GM03348 (cell line): Measurements from ENCODE around the gene HMGB2.

Source experiments
- DNase-seq: peaks from one replicate; pipeline ENCODE4 v3.0.0; 2012; ENCODE audit warnings: low spot score

The HMGB2 gene

GRCh38 chr4:173334085-173334890 lies at the start of gene HMGB2:
HMGB2 (minus strand) TSS chr4:173334358; CDS start chr4:173333649, 709 bp downstream.
- peak; percentile 99 for DNase-seq

DNA sequence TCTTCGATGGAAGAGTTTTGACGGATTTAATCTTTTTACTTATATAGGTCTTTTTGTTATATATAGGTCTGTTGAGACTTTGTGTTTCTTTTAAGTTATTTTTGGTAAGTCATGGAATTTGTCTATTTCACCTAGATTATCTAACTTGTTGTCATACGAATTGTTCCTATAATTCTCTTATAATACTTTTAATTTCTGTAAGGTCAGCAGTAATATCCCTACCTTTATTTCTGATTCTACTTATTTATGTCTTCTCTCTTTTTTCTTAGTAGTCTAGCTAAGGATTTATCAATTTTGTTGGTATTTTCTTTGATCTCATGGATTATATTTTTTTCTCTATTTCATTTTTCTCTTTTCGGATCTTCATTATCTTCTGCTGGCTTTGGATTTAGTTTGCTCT lies 48.2 kb upstream of the HMGB2 start:
- DNase-seq, result no peak

DNA sequence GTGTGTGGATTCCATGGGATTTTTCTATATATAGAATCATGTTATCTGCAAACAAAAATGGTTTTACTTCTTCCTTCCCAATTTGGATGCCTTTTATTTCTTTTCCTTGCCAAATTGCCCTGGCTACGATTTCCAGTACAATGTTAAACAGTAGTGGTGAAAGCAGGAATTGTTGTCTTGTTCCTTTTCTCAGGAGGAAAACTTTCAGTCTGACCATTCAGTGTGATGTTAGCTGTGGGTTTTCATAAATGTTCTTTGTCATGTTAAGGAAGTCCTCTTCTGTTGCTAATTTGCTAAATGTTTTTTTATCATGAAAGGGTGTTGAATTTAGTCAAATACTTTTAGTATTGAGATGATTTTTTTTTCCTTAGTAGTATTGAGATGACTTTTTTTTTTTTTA lies 47.5 kb upstream of the HMGB2 start:
- DNase-seq, result no peak

DNA sequence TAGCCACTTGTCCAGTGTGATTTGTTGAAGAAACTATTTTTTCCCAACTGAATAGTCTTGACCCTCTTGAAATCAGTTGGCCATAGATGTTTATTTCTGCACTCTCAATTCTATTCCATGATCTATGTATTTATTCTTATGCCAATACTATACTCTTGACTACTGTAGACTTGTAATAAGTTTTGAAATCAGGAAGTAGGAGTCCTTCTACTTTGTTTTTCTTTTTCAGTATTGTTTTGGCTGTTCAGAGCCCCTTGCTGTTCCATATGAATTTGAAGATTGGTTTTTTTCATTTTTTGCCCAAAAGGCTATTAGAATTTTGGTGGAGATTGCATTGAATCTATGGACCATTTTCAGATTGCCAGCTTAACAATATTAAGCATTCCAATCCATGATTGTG lies 46.8 kb upstream of the HMGB2 start:
- DNase-seq, result no peak

DNA sequence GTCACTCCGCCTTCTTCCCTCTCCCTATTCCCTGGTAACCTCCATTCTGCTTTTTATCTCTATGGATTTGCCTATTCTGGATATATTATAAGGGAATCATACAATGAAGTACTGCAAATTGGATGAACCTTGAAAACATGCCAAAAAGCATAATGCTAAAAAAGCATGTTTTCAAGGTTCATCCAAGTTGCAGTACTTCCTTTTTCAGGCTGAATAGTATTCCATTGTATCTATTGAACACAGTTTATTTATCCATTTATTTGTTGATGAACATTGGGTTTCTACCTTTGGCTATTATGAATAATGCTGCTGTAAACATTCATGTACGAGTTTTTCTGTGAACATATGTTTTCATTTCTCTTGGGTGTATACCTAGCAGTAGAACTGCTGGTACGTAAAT lies 45.8 kb upstream of the HMGB2 start:
- no peak for DNase-seq

DNA sequence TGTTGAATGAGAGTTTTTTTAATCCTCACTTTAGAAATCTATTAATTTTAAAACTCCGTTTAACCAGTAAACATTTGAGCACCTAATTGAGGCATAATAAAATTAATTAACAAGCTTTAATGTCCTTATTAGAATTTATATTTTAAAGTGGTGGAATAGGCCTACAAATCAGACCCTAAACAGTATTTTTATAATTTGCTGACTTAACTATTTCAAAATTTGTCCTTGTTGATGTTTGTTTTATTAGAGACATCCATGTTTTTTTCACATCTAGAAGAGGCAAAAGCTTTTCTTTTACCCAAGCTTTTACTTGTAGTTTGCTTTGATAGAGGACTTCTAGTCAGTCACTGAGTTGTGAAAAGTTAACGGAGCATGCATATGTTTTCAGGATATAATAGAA lies 40.4 kb upstream of the HMGB2 start:
- no peak for DNase-seq

- DNase-seq, result peak; percentile 84
Observed at GRCh38 chr4:173371292-173372192, 37.4 kb upstream of the HMGB2 start.

GRCh38 chr4:173370477-173371291 lies 36.5 kb upstream of the HMGB2 start, which contains the start of gene SAP30:
SAP30 (plus strand) TSS chr4:173370954; CDS start chr4:173371183, 229 bp downstream.
- peak; percentile 98 for DNase-seq

DNA sequence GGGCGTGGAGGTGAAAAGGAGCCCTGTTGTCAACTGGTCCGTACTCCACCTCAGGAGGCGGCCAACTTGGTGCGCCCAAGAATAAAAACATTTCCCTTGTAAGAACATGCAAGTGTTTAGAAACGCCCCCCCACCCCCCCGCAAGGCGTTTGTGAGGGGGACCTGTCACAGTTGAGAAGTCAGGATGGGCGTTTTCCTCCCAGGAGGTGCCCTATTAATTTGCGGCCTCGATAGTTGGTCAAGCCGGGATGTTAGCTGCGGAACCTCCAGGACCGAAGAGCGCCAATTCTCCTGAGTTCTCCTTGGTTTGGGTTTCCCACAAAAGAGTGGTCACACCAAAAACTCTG lies 35.9 kb upstream of the HMGB2 start:
- peak; percentile 29 for DNase-seq

DNA sequence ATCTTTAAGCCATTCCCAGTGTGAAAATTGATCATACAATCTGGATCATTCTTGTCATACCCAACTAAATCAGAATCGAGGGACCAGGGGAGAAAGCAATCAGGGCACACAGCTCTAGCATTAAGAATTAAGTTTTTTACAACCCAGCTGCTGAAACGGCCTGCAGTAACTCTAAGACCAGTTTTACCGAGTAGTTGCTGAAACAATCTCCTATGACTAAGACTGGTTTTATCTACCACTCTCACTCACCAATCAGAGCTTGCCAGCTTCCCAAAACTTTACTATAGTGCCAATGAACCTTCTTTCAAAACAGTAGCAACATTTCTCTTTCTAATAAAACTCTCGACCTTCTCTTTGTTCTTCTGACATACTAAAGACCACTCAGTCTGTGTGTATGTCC lies 33.8 kb upstream of the HMGB2 start:
- no peak for DNase-seq

DNA sequence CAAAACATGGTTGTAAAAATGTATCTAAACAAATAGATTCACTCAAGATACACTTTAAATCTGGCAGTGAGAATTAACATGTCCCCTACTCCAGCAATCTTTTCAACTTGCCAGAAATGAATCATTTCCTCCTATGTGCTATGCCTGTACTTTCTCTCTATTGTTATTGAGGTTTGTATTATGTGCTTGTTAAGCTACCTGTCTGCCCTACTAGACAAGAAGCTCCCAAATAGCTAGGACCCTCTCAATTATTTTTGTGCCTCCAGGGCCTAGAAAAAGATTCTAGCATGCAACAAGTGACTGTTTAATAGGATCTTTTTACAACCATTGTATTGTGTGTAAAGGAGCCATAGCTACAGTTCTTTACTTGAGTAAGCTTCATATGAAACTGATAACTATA lies 33.1 kb upstream of the HMGB2 start:
- DNase-seq, result no peak

GRCh38 chr4:173365359-173365996 lies 31.3 kb upstream of the HMGB2 start:
- DNase-seq, result no peak

- no peak for DNase-seq
Observed at GRCh38 chr4:173362666-173363065, 28.5 kb upstream of the HMGB2 start.

- DNase-seq, result peak; percentile 46
Observed at GRCh38 chr4:173360587-173361221, 26.5 kb upstream of the HMGB2 start.

DNA sequence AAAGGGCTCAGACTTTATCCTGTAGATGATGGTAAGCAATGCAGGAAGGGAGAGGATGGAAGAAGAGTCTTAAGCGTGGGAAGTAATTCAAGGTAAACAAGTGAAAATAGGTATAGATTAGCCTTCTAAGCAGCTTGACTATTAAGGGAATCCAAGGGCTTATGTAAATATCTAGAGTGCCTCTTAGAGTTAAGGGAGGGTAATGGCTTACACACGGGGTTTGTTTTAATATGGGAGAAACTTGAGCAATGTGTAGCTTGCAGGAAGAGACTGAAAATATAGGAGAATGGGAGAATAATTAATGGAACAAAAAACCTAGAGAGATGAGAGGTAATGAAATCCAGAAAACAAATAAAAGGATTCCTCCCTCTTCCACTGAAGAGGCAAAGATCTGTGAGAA lies 23.8 kb upstream of the HMGB2 start:
- DNase-seq, result no peak

GRCh38 chr4:173347467-173347866 lies 13.3 kb upstream of the HMGB2 start:
- DNase-seq, result no peak

DNA sequence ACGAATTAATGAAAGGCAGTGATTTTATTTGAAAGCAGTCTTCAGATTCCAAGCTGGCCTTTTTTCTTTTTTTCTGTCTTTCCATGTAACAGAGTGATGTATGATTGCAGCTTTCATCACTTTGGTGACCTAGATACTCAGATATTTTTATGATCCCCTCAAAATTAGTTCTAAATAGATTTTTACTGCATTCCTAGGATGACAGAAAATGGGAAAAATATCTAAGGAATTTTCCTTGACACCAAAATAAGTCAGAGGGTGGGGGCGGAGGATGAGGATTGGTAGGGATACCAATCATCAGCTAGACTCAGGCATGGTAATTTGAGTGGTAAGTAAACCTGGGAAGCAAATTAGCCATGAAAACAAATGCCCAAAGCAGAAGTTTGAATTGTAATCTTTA lies 11.9 kb upstream of the HMGB2 start:
- peak; percentile 71 for DNase-seq

GRCh38 chr4:173345648-173346047 lies 11.5 kb upstream of the HMGB2 start:
- no peak for DNase-seq

DNA sequence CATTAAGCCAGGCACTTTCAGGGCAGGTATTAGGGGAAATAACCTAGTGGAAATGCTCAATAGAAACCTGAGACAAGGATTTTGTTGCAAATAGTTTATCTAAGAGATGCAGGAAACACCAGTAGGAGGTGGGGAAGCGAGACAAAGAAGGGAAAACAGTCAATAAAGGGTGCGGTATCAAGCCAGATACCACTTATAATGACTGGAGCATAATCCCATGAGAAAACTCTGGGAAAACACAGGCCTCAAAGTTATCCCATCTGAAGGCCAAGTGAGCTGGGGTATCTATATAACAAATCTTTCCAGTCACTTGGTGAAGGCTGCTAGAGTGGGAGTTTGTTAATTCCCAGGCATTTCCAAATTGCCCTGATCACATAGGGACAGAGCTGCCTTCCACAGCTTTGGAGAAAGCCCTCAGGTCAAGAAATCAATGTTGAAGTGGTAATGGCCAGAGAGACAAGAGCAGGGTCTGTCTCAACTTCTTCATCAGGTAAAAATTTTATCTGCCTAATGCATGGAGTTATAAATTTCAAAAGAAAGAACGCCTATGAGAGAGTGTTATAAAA lies 9.8 kb upstream of the HMGB2 start:
- DNase-seq, result no peak

- no peak for DNase-seq
Observed at GRCh38 chr4:173337463-173337862, 3.3 kb upstream of the HMGB2 start.
